Body of pancreas (tissue), 4 donors: ENCODE results near the gene GCKR.

Experiments used
- CTCF ChIP-seq, 7 experiments: fragments of 450-650 bp in 4 of 7; fragments of 200-600 bp in 3 of 7; sonication (generic) in 3 of 7; IDR thresholded peaks; one replicate each; pipeline ENCODE4 v1.5.1; 2016 to 2019; ENCODE audit warnings: antibody characterized with exemption in 7 of 7
- POLR2A ChIP-seq, 3 donors: fragments of 450-650 bp; IDR thresholded peaks; one replicate each; pipeline ENCODE4 v1.6.1; 2016; ENCODE audit warnings: antibody characterized with exemption in 3 of 3, mild to moderate bottlenecking in 2 of 3

DNA sequence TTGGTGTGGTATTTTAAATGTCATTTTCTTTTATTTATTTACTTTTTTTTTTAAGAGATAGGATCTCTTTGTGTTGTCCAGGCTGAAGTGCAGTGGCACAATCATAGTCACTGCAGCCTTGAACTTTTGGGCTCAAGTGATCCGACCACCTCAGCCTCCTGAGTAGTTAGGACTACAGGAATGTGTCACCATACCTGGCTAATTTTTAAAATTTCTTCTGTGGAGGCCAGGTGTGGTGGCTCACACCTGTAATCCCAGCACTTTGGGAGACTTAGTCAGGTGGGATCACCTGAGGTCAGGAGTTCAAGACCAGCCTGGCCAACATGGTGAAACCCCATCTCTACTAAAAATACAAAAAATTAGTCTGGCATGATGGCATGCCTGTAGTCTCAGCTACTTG lies 52.7 kb downstream of the GCKR start:
- no peak for TF ChIP-seq CTCF (IDR thresholded peaks at IDR 0.05)
- no peak for TF ChIP-seq POLR2A (IDR thresholded peaks at IDR 0.05)
